RWPE2 (cell line): ENCODE measurements around the gene FAM107B.

Experiments used
- ATAC-seq: fragments of 200-7000 bp; cut with Tn5 transposase; 3 replicates; pipeline ENCODE4 v1.9.1; 2021; ENCODE audit warnings: low read depth
- DNase-seq: peaks from one replicate; pipeline ENCODE4 v3.0.0-alpha.2; 2020; ENCODE audit warnings: low spot score
- H3K27ac ChIP-seq: fragments of 450-650 bp; 2 replicates; pipeline ENCODE4 v1.5.1; 2017; ENCODE audit warnings: mild to moderate bottlenecking; ENCODE audit not compliant: poor library complexity, severe bottlenecking
- H3K27me3 ChIP-seq: fragments of 250-450 bp; sonication (Bioruptor Pico); 2 replicates; pipeline ENCODE4 v1.5.1; 2021; ENCODE audit warnings: mild to moderate bottlenecking, moderate library complexity; ENCODE audit not compliant: insufficient read depth, poor library complexity, severe bottlenecking
- H3K36me3 ChIP-seq: fragments of 250-450 bp; sonication (Bioruptor Pico); 2 replicates; pipeline ENCODE4 v1.5.1; 2020; ENCODE audit warnings: low read depth, mild to moderate bottlenecking, moderate library complexity
- H3K4me1 ChIP-seq: fragments of 250-450 bp; sonication (Bioruptor Pico); 2 replicates; pipeline ENCODE4 v1.5.1; 2021; ENCODE audit warnings: mild to moderate bottlenecking, moderate library complexity; ENCODE audit not compliant: insufficient read depth, poor library complexity, severe bottlenecking
- H3K4me3 ChIP-seq: fragments of 250-450 bp; sonication (Bioruptor Pico); 2 replicates; pipeline ENCODE4 v1.5.1; 2021; ENCODE audit warnings: mild to moderate bottlenecking, moderate library complexity; ENCODE audit not compliant: severe bottlenecking
- H3K9me3 ChIP-seq: fragments of 250-450 bp; sonication (Bioruptor Pico); 2 replicates; pipeline ENCODE4 v1.5.1; 2021; ENCODE audit warnings: mild to moderate bottlenecking, moderate library complexity; ENCODE audit not compliant: severe bottlenecking
- CTCF ChIP-seq: fragments of 450-650 bp; IDR thresholded peaks from one replicate; pipeline ENCODE4 v1.5.1; 2017; ENCODE audit warnings: mild to moderate bottlenecking, moderate library complexity; ENCODE audit not compliant: poor library complexity, severe bottlenecking

Gene FAM107B

DNA sequence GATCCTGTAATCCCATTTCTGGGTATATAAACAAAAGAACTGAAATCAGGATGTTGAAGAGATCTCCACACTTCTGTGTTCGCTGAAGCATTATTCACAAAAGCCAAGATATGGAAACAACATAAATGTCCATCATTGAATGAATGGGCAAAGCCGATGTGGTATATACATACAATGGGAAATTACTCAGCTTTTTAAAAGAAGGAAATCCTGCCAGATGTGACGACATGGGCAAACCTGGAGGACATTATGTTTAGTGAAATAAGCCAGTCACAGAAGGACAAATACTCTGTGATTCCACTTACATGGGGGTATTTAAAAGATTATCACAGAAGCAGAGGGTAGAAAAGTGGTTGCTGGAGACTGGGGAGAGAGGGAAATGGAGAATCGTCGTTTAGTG is 23.9 kb upstream of the FAM107B start:
- no peak overlapping the region for H3K27ac ChIP-seq
- H3K4me1 ChIP-seq: no peaks in the 10 kb centered on the region
- H3K36me3 ChIP-seq: no peaks in the 10 kb centered on the region
- H3K27me3 ChIP-seq: no peaks in the 10 kb centered on the region
- no peak overlapping the region for H3K4me3 ChIP-seq
- DNase-seq (no peak), ATAC-seq (no peak)
- TF ChIP-seq CTCF: no peak
- no peaks in the 10 kb centered on the region for H3K9me3 ChIP-seq

- no peaks in the 10 kb centered on the region for H3K9me3 ChIP-seq
- TF ChIP-seq CTCF: no peak
- ATAC-seq: peak; percentile 27; the same call in 2 of the 3 replicates
- H3K36me3 ChIP-seq: no peaks in the 10 kb centered on the region
- H3K4me1 ChIP-seq: peaks cover 2% of the 10 kb centered on the region
- H3K27ac ChIP-seq: no peak overlapping the region
- no peak for DNase-seq
- no peaks in the 10 kb centered on the region for H3K27me3 ChIP-seq
- H3K4me3 ChIP-seq: no peak overlapping the region
These were observed 13.2 kb upstream of the FAM107B start for GRCh38 chr10:14787938-14788337.

GRCh38 chr10:14784459-14785055 is 9.9 kb upstream of the FAM107B start:
- TF ChIP-seq CTCF: no peak
- H3K36me3 ChIP-seq: no peaks in the 10 kb centered on the region
- no peak overlapping the region for H3K4me3 ChIP-seq
- no peaks in the 10 kb centered on the region for H3K9me3 ChIP-seq
- DNase-seq: no peak
- no peak for ATAC-seq
- H3K27ac ChIP-seq: no peak overlapping the region
- no peaks in the 10 kb centered on the region for H3K27me3 ChIP-seq
- H3K4me1 ChIP-seq: peaks cover 10% of the 10 kb centered on the region

DNA sequence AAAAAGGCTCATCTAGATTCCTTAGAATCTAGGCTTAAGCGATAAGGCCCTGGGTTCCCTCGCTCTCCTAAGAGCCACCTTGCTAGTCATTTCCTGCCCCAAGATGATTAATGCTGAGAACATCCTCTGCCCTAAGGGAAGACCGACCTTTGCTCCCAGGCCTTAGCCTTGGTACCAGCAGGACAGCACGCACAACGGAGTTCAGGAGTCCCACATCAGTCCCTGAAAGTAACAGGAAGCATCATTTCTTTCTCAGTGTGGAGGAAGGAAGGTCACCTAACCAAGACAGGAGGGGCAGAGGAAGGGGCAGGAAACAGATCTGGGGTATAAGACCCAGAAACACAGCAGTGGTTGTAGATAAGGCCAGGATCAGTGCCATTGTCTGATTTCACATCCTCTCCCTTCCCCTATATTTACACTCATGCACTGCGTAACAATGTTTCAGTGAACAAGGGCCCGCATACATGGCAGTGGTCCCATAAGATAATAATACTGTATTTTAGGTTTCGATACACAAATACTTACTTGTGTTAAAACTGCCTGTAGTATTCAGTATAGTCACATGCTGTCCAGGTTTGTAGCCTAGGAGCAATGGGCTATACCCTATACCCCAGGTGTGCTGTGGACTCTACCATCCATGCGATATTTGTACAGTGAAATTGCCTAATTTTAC is 8.1 kb upstream of the FAM107B start:
- H3K27ac ChIP-seq: peak overlapping the region; percentile 77
- ATAC-seq (peak; percentile 99), DNase-seq (peak; percentile 67)
- H3K9me3 ChIP-seq: no peaks in the 10 kb centered on the region
- H3K4me3 ChIP-seq: no peak overlapping the region
- no peaks in the 10 kb centered on the region for H3K27me3 ChIP-seq
- TF ChIP-seq CTCF: no peak
- H3K4me1 ChIP-seq: peaks cover 10% of the 10 kb centered on the region
- no peaks in the 10 kb centered on the region for H3K36me3 ChIP-seq

DNA sequence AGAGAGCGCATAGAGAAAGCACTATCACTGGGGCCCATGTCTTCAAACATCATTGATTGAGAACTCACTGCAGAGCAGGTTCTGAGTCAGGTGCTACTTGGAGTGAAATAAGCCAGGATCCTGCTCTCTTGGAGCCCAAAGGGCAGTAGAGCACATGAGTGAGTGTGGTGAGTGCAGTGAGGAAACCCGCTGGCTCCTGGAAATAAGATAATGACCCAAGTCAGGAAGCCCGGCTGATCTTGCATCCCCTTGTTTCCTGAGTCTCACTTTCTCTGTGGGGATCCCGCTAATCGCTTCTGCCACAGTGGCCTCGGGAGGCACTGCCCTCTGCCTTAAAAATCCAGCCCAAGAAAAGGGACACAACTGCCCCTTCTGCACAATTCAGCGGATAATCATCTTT is 7.1 kb upstream of the FAM107B start:
- H3K9me3 ChIP-seq: no peaks in the 10 kb centered on the region
- H3K27me3 ChIP-seq: no peaks in the 10 kb centered on the region
- H3K27ac ChIP-seq: peak overlapping the region; percentile 77
- DNase-seq (no peak), ATAC-seq (no peak)
- H3K36me3 ChIP-seq: no peaks in the 10 kb centered on the region
- H3K4me1 ChIP-seq: peaks cover 10% of the 10 kb centered on the region
- TF ChIP-seq CTCF: no peak
- H3K4me3 ChIP-seq: no peak overlapping the region
